ENCODE data around the gene COPS2.
"Not testable (repeated sequence)": the region's sequence is repeated elsewhere in the genome, so short reads cannot be mapped to it uniquely, and the experiment has no call there.

COPS2 gene

GRCh38 chr15:49079340-49080039 lies 75.9 kb downstream of the COPS2 start:
- TF ChIP-seq, protein P1, sequence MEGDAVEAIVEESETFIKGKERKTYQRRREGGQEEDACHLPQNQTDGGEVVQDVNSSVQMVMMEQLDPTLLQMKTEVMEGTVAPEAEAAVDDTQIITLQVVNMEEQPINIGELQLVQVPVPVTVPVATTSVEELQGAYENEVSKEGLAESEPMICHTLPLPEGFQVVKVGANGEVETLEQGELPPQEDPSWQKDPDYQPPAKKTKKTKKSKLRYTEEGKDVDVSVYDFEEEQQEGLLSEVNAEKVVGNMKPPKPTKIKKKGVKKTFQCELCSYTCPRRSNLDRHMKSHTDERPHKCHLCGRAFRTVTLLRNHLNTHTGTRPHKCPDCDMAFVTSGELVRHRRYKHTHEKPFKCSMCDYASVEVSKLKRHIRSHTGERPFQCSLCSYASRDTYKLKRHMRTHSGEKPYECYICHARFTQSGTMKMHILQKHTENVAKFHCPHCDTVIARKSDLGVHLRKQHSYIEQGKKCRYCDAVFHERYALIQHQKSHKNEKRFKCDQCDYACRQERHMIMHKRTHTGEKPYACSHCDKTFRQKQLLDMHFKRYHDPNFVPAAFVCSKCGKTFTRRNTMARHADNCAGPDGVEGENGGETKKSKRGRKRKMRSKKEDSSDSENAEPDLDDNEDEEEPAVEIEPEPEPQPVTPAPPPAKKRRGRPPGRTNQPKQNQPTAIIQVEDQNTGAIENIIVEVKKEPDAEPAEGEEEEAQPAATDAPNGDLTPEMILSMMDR (IDR thresholded peaks at IDR 0.05; ENCODE audit: low read depth, low read length): no peak
- no peak overlapping the region for H3K4me3 ChIP-seq (replicated peaks in 1 of 2; ENCODE audit: low read depth in 2 of 2, low read length in 2 of 2)
- no peak for DNase-seq (ENCODE audit: low read depth in 2 of 2)

- TF ChIP-seq, protein P1 (IDR thresholded peaks at IDR 0.05; ENCODE audit: low read depth, low read length): no peak
- H3K4me3 ChIP-seq (replicated peaks in 1 of 2; ENCODE audit: low read depth in 2 of 2, low read length in 2 of 2): no peak overlapping the region
- peak in 1 of 2 donors; percentile 7 for DNase-seq (ENCODE audit: low read depth in 2 of 2)
Observed at GRCh38 chr15:49075881-49076280, 79.5 kb downstream of the COPS2 start.

DNA sequence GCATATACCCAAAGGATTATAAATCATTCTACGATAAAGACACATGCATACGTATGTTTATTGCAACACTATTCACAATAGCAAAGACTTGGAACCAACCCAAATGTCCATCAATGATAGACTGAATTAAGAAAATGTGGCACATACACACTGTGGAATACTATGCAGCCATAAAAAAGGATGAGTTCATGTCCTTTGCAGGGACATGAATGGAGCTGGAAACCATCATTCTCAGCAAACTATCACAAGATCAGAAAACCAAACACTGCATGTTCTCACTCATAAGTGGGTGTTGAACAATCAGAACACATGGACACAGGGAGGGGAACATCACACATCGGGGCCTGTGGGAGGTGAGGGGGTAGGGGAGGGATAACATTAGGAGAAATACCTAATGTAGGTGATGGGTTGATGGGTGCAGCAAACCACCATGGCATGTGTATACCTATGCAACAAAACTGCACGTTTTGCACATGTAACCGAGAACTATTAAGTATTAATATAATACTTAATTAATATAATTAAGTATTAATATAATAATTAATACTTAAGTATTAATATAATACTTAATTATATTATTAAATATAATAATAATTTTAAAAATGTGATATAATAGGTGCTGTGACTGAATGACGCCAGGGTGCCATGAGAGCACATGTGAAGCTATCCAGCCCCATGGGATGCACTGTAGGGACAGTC lies 80.7 kb downstream of the COPS2 start:
- not testable (repeated sequence) for H3K4me3 ChIP-seq (replicated peaks in 1 of 2; ENCODE audit: low read depth in 2 of 2, low read length in 2 of 2); DNase-seq (ENCODE audit: low read depth in 2 of 2)
